HG03571 (cell line): ENCODE measurements around the gene N4BP2L2.
A peak's percentile ranks its signal among the peaks of the same experiment; 100 is the strongest.

Source experiments
- ATAC-seq: cut with Tn5 transposase; IDR thresholded peaks from one replicate; pipeline ENCODE4 v1.9.1; 2021; ENCODE audit not compliant: unreplicated experiment

N4BP2L2 gene

GRCh38 chr13:32426990-32427851 lies 111.4 kb downstream of the N4BP2L2 start:
- ATAC-seq, result peak; percentile 17

GRCh38 chr13:32426191-32426989 lies 112.2 kb downstream of the N4BP2L2 start:
- ATAC-seq, result peak; percentile 38

GRCh38 chr13:32425158-32425557 lies 113.4 kb downstream of the N4BP2L2 start:
- no peak for ATAC-seq

GRCh38 chr13:32423592-32423991 lies 115.0 kb downstream of the N4BP2L2 start:
- ATAC-seq, result no peak

- ATAC-seq, result no peak
Measured at GRCh38 chr13:32419862-32420261, 118.7 kb downstream of the N4BP2L2 start.

- no peak for ATAC-seq
Measured at GRCh38 chr13:32417995-32418394, 120.6 kb downstream of the N4BP2L2 start.

- no peak for ATAC-seq
Measured at GRCh38 chr13:32415019-32415418, 123.6 kb downstream of the N4BP2L2 start.

- ATAC-seq, result no peak
Measured at GRCh38 chr13:32414580-32414979, 124.0 kb downstream of the N4BP2L2 start.

- no peak for ATAC-seq
Measured at GRCh38 chr13:32413284-32413683, 125.3 kb downstream of the N4BP2L2 start.

GRCh38 chr13:32409561-32410421 lies 128.8 kb downstream of the N4BP2L2 start:
- no peak for ATAC-seq

- ATAC-seq, result no peak
Measured at GRCh38 chr13:32409001-32409313, 129.6 kb downstream of the N4BP2L2 start.

GRCh38 chr13:32408296-32409000 lies 130.1 kb downstream of the N4BP2L2 start:
- ATAC-seq, result no peak

- ATAC-seq, result peak; percentile 89
Measured at GRCh38 chr13:32407854-32408253, 130.7 kb downstream of the N4BP2L2 start.

GRCh38 chr13:32403108-32403507 lies 135.5 kb downstream of the N4BP2L2 start:
- ATAC-seq, result no peak

- no peak for ATAC-seq
Measured at GRCh38 chr13:32391101-32391619, 147.4 kb downstream of the N4BP2L2 start.

- no peak for ATAC-seq
Measured at GRCh38 chr13:32390484-32390883, 148.1 kb downstream of the N4BP2L2 start.

GRCh38 chr13:32390048-32390447 lies 148.5 kb downstream of the N4BP2L2 start:
- ATAC-seq, result no peak

GRCh38 chr13:32385410-32385809 lies 153.2 kb downstream of the N4BP2L2 start:
- ATAC-seq, result no peak

GRCh38 chr13:32384702-32385101 lies 153.9 kb downstream of the N4BP2L2 start:
- no peak for ATAC-seq

- ATAC-seq, result no peak
Measured at GRCh38 chr13:32383836-32384618, 154.6 kb downstream of the N4BP2L2 start.
